Liver (tissue), 9 donors: ENCODE results near the gene ASIC3. TPM values are rescaled to one million over a fixed set of nuclear protein-coding genes. Genes with fewer than 3 reads are reported as not detected.

Source experiments
- DNase-seq: peaks from one replicate; pipeline ENCODE4 v3.0.0-alpha.2; 2017; ENCODE audit warnings: low spot score
- H3K27ac ChIP-seq, 2 donors: one replicate each; pipeline ENCODE4 v1.7.0; 2013; ENCODE audit warnings: inconsistent platforms in 2 of 2, low read length in 2 of 2, control low read depth in 1 of 2, low read depth in 1 of 2, mild to moderate bottlenecking in 1 of 2
- H3K27me3 ChIP-seq, 4 donors: one replicate each; pipeline versions ENCODE4 v1.6.1 to v1.7.0; 2013; ENCODE audit warnings: low read length in 3 of 4, inconsistent platforms in 1 of 4, mild to moderate bottlenecking in 1 of 4, moderate library complexity in 1 of 4; ENCODE audit not compliant: control insufficient read depth in 4 of 4, insufficient read depth in 4 of 4
- H3K36me3 ChIP-seq, 4 donors: one replicate each; pipeline versions ENCODE4 v1.6.1 to v1.7.0; 2013; ENCODE audit warnings: low read length in 3 of 4, mild to moderate bottlenecking in 3 of 4, low read depth in 1 of 4, moderate library complexity in 1 of 4; ENCODE audit not compliant: control insufficient read depth in 4 of 4, insufficient read depth in 3 of 4
- H3K4me1 ChIP-seq, 4 donors: one replicate each; pipeline versions ENCODE4 v1.6.1 to v1.7.0; 2013; ENCODE audit warnings: low read length in 3 of 4, mild to moderate bottlenecking in 3 of 4, moderate library complexity in 1 of 4; ENCODE audit not compliant: control insufficient read depth in 4 of 4, insufficient read depth in 4 of 4
- H3K4me3 ChIP-seq, 3 donors: one replicate each; pipeline versions ENCODE4 v1.6.1 to v1.7.0; 2013; ENCODE audit warnings: low read length in 3 of 3, control low read depth in 1 of 3, low read depth in 1 of 3, mild to moderate bottlenecking in 1 of 3
- H3K9ac ChIP-seq, 2 donors: one replicate each; pipeline ENCODE4 v1.7.0; 2013; ENCODE audit warnings: low read length in 2 of 2, mild to moderate bottlenecking in 2 of 2, moderate library complexity in 2 of 2, control low read depth in 1 of 2, low read depth in 1 of 2
- H3K9me3 ChIP-seq, 4 donors: one replicate each; pipeline versions ENCODE4 v1.6.1 to v1.7.0; 2013; ENCODE audit warnings: low read length in 3 of 4; ENCODE audit not compliant: control insufficient read depth in 4 of 4
- EGR1 ChIP-seq, 2 donors: IDR thresholded peaks; 2 replicates each; pipeline ENCODE4 v1.6.1; 2016 to 2018; ENCODE audit warnings: antibody characterized with exemption in 2 of 2, low read depth in 2 of 2
- FOXA1 ChIP-seq: IDR thresholded peaks from 2 replicates; pipeline ENCODE4 v1.6.1; 2016; ENCODE audit warnings: antibody characterized with exemption
- FOXA2 ChIP-seq: IDR thresholded peaks from 2 replicates; pipeline ENCODE4 v1.6.1; 2016; ENCODE audit warnings: antibody characterized with exemption
- GABPA ChIP-seq, 2 donors: IDR thresholded peaks in 1 of 2; conservative IDR thresholded peaks in 1 of 2; 2 replicates each; pipeline ENCODE4 v1.6.1; 2016; ENCODE audit warnings: antibody characterized with exemption in 2 of 2, mild to moderate bottlenecking in 1 of 2, moderate library complexity in 1 of 2
- HNF4A ChIP-seq, 2 donors: conservative IDR thresholded peaks; 2 replicates each; pipeline ENCODE4 v1.6.1; 2016; ENCODE audit warnings: antibody characterized with exemption in 2 of 2, mild to moderate bottlenecking in 2 of 2
- HNF4G ChIP-seq: IDR thresholded peaks from 2 replicates; pipeline ENCODE4 v1.6.1; 2016; ENCODE audit warnings: antibody characterized with exemption
- JUND ChIP-seq, 2 donors: IDR thresholded peaks; 2 replicates each; pipeline ENCODE4 v1.6.1; 2016; ENCODE audit warnings: antibody characterized with exemption in 2 of 2
- NR2F2 ChIP-seq: IDR thresholded peaks from 2 replicates; pipeline ENCODE4 v1.6.1; 2016; ENCODE audit warnings: antibody characterized with exemption
- RAD21 ChIP-seq, 2 donors: IDR thresholded peaks; 2 replicates each; pipeline ENCODE4 v1.6.1; 2016; ENCODE audit warnings: antibody characterized with exemption in 2 of 2, mild to moderate bottlenecking in 2 of 2
- RXRA ChIP-seq, 2 donors: IDR thresholded peaks; 2 replicates each; pipeline ENCODE4 v1.6.1; 2017 to 2018; ENCODE audit warnings: antibody characterized with exemption in 2 of 2, mild to moderate bottlenecking in 1 of 2
- SP1 ChIP-seq: IDR thresholded peaks from 2 replicates; pipeline ENCODE4 v1.6.1; 2018; ENCODE audit warnings: antibody characterized with exemption, mild to moderate bottlenecking
- TAF1 ChIP-seq: conservative IDR thresholded peaks from 2 replicates; pipeline ENCODE4 v1.6.1; 2016; ENCODE audit warnings: antibody characterized with exemption, mild to moderate bottlenecking
- YY1 ChIP-seq: IDR thresholded peaks from 2 replicates; pipeline ENCODE4 v1.6.1; 2016; ENCODE audit warnings: antibody characterized with exemption, mild to moderate bottlenecking
- WGBS: extraction: QIAGEN DNeasy Blood & Tissue Kit; methylation state at CpG from one replicate; pipeline ENCODE4 v1.1.7; 2013; 5-methylcytosine and 5-hydroxymethylcytosine counted together
- polyA plus RNA-seq, 2 donors: library from polyadenylated mRNA; stranded (reverse) in 1 of 2; unstranded in 1 of 2; fragments of 200-250 nt in 1 of 2; fragments of >200 nt in 1 of 2; fragmentation: Nextera tagmentation in 1 of 2; extraction: Ambion mirVana in 1 of 2; gene quantifications; one replicate each; pipeline versions ENCODE4 v1.2.1 to v1.2.3, GENCODE V29; 2013 to 2015
- total RNA-seq, 2 donors: library from RNA; depleted of rRNA; stranded (reverse); fragments of >200 nt; gene quantifications; one replicate each; pipeline ENCODE4 v1.2.3, GENCODE V29; 2014
- TF ChIP-seq, protein P1 (sequence below): IDR thresholded peaks from 2 replicates; pipeline ENCODE4 v1.6.1; 2016; ENCODE audit warnings: antibody characterized with exemption
- TF ChIP-seq, protein P2 (sequence below): IDR thresholded peaks from 2 replicates; pipeline ENCODE4 v1.6.1; 2016; ENCODE audit warnings: antibody characterized with exemption, mild to moderate bottlenecking
- TF ChIP-seq, protein P3 (sequence below): IDR thresholded peaks from 2 replicates; pipeline ENCODE4 v1.6.1; 2016; ENCODE audit warnings: antibody characterized with exemption
- donor health status: healthy.
- donor health status: healthy.
- donor health status: healthy.
- donor health status: healthy.
- donor health status: healthy.

ASIC3 gene
- total and polyA plus RNA-seq, 4 donors, result 0.05 to 1.0 (median 0.39) TPM

DNA sequence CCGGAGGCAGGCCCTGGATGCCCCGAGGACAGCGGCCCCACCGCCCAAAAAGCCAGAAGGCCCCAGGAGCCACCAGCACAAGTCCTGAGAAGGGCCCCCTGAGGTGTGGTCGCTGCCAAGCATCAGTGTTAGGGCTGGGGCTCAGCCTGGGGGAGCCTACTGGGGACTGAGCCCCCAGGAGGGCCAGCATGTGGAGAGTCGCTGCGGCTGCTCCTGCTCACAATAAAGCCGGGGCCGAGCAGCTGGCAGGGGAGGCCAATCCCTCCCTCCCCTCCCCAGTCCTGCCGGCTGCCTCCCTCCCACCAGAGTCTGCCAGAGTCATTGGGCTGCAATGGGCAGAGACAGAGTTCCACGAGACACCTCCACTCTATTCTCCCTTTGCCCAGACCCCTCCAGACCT is 3.1 kb upstream of the ASIC3 start:
- H3K4me3 ChIP-seq, result no peak overlapping the region

DNA sequence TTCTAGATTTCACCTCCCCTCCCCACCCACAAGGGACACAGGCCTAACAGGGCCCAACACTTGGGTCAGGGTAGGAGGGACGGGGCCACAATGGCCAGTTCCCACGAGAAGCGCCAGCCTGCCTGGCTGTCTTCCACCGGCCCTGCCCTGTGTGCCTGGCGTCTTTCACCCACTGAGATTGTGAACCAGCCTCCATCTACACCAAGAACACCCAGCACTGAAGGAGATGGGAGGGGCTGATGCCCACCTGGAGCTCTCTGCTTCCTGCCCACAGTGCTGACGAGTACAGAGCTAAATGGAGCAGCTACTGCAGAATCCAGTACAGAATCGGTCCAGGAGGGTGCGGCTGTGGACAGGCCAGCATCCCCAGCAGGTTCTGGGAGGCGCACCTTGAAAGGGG is 2.4 kb upstream of the ASIC3 start:
- no peak for DNase-seq
- no peak overlapping the region for H3K4me3 ChIP-seq
- H3K36me3 ChIP-seq, result peaks cover 0 to 13% (median 0%) of the 10 kb centered on the region in 4 donors

More for the DNA sequence above, 3.1 kb upstream of the ASIC3 start:
- no peak for DNase-seq
- WGBS, result 96% methylated on average over 11 of the region's 11 CpGs
- no peaks in the 10 kb centered on the region for H3K27me3 ChIP-seq
- H3K27ac ChIP-seq, result no peak overlapping the region
- no peak overlapping the region for H3K9ac ChIP-seq
- TF ChIP-seq JUND (IDR thresholded peaks at IDR 0.05) (no peak), FOXA1 (no peak), RAD21 (IDR thresholded peaks at IDR 0.05) (no peak), SP1 (no peak), RXRA (IDR thresholded peaks at IDR 0.05) (no peak), EGR1 (IDR thresholded peaks at IDR 0.05; ENCODE audit: low read depth in 2 of 2) (no peak), NR2F2 (no peak), FOXA2 (no peak)
- TF ChIP-seq, protein P1, sequence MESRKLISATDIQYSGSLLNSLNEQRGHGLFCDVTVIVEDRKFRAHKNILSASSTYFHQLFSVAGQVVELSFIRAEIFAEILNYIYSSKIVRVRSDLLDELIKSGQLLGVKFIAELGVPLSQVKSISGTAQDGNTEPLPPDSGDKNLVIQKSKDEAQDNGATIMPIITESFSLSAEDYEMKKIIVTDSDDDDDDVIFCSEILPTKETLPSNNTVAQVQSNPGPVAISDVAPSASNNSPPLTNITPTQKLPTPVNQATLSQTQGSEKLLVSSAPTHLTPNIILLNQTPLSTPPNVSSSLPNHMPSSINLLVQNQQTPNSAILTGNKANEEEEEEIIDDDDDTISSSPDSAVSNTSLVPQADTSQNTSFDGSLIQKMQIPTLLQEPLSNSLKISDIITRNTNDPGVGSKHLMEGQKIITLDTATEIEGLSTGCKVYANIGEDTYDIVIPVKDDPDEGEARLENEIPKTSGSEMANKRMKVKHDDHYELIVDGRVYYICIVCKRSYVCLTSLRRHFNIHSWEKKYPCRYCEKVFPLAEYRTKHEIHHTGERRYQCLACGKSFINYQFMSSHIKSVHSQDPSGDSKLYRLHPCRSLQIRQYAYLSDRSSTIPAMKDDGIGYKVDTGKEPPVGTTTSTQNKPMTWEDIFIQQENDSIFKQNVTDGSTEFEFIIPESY, result no peak
- H3K9me3 ChIP-seq, result no peaks in the 10 kb centered on the region
- peaks cover 0 to 13% (median 0%) of the 10 kb centered on the region in 4 donors for H3K36me3 ChIP-seq
- no peaks in the 10 kb centered on the region for H3K4me1 ChIP-seq

DNA sequence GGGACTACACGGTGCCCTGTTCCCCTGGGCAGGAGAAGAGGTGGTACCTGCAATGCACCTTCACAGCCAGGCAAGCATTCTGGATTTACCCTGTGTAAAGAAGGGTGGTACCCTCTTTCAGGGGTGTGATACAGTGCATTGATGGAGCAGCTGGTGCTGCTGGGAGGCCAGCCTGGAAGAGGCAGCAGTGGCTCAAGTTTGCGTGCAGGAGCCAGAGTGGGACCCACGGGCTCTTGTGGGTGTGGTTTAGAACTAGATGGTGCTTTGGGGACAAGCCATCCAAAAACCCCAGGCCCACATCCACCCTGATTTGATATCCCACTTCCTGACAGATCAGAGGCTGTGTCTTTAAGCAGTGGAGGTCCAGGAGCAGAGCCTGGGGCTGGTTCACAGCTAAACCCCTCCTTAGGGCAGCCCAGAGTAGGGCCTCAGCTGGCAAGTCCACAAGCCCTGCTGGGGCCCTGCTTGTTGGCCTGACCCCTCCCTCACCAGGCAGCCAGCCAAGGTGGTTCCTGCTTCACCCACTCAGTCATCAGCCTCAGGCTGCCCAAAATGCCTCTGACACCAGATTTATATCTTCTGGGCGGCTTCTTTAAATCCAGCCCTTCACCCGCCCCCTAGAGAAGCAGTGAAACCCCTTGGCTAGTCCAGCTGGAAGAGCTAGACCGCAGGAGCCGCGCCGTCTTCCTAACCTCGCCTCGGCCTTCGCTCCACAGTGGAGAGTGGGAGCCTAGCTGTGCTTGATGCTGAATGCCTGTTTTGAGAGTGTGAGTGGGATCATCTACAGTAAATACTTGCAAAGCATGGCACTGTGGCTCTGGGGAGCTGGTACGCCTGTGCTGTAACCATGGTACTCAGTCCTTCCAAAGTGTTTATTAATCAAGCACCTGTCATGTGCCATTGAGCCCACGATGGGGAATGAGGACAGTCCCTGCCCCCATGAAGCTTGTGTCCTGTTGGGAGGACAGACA is 1.4 kb upstream of the ASIC3 start:
- Histone ChIP-seq H3K4me1 (peaks cover 0 to 2% (median 0%) of the 10 kb centered on the region in 4 donors), H3K27ac (no peak overlapping the region), H3K27me3 (no peaks in the 10 kb centered on the region), H3K9ac (no peak overlapping the region), H3K4me3 (no peak overlapping the region), H3K36me3 (peaks cover 0 to 12% (median 0%) of the 10 kb centered on the region in 4 donors), H3K9me3 (no peaks in the 10 kb centered on the region)
- WGBS, result 78% methylated on average over 14 of the region's 14 CpGs
- DNase-seq, result no peak
- no peak for TF ChIP-seq HNF4A (conservative IDR thresholded peaks at IDR 0.05)
- TF ChIP-seq TAF1, result no peak
- no peak for TF ChIP-seq FOXA1
- no peak for TF ChIP-seq RAD21 (IDR thresholded peaks at IDR 0.05)
- no peak for TF ChIP-seq GABPA (IDR thresholded peaks at IDR 0.05 in 1 of 2, conservative IDR thresholded peaks at IDR 0.05 in 1 of 2)
- TF ChIP-seq, protein P2, sequence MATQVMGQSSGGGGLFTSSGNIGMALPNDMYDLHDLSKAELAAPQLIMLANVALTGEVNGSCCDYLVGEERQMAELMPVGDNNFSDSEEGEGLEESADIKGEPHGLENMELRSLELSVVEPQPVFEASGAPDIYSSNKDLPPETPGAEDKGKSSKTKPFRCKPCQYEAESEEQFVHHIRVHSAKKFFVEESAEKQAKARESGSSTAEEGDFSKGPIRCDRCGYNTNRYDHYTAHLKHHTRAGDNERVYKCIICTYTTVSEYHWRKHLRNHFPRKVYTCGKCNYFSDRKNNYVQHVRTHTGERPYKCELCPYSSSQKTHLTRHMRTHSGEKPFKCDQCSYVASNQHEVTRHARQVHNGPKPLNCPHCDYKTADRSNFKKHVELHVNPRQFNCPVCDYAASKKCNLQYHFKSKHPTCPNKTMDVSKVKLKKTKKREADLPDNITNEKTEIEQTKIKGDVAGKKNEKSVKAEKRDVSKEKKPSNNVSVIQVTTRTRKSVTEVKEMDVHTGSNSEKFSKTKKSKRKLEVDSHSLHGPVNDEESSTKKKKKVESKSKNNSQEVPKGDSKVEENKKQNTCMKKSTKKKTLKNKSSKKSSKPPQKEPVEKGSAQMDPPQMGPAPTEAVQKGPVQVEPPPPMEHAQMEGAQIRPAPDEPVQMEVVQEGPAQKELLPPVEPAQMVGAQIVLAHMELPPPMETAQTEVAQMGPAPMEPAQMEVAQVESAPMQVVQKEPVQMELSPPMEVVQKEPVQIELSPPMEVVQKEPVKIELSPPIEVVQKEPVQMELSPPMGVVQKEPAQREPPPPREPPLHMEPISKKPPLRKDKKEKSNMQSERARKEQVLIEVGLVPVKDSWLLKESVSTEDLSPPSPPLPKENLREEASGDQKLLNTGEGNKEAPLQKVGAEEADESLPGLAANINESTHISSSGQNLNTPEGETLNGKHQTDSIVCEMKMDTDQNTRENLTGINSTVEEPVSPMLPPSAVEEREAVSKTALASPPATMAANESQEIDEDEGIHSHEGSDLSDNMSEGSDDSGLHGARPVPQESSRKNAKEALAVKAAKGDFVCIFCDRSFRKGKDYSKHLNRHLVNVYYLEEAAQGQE, result no peak
- no peak for TF ChIP-seq FOXA2
- TF ChIP-seq, protein P1, result no peak
- no peak for TF ChIP-seq RXRA (IDR thresholded peaks at IDR 0.05)
- TF ChIP-seq, protein P3, sequence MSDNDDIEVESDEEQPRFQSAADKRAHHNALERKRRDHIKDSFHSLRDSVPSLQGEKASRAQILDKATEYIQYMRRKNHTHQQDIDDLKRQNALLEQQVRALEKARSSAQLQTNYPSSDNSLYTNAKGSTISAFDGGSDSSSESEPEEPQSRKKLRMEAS, result no peak
- no peak for TF ChIP-seq NR2F2
- no peak for TF ChIP-seq HNF4G

More for the DNA sequence above, 2.4 kb upstream of the ASIC3 start:
- Histone ChIP-seq H3K27me3 (no peaks in the 10 kb centered on the region), H3K4me1 (peaks cover 0 to 2% (median 0%) of the 10 kb centered on the region in 4 donors), H3K9me3 (no peaks in the 10 kb centered on the region), H3K27ac (no peak overlapping the region), H3K9ac (no peak overlapping the region)
- WGBS, result 90% methylated on average over 9 of the region's 9 CpGs
- TF ChIP-seq EGR1 (IDR thresholded peaks at IDR 0.05; ENCODE audit: low read depth in 2 of 2), result no peak
- TF ChIP-seq NR2F2, result no peak
- TF ChIP-seq RAD21 (IDR thresholded peaks at IDR 0.05), result no peak
- TF ChIP-seq, protein P3, result no peak
- TF ChIP-seq YY1, result no peak
- TF ChIP-seq SP1, result no peak
- no peak for TF ChIP-seq JUND (IDR thresholded peaks at IDR 0.05)
